Heart left ventricle (tissue), 16 donors: ENCODE measurements around the gene RTRAF. TPM values are rescaled to one million over a fixed set of nuclear protein-coding genes. Genes with fewer than 3 reads are reported as not detected.
A peak's percentile ranks its signal among the peaks of the same experiment; 100 is the strongest.

Experiments used
- ATAC-seq, 4 donors: fragments of 200-7000 bp; cut with Tn5 transposase; one replicate each; pipeline ENCODE4 v1.9.1; 2020 to 2022; ENCODE audit warnings: moderate library complexity in 4 of 4, mild to moderate bottlenecking in 3 of 4, moderate number of reproducible peaks in 1 of 4
- DNase-seq, 5 donors: peaks; one replicate each; pipeline ENCODE4 v3.0.0-alpha.2; 2020
- H3K27ac ChIP-seq, 12 donors: fragments of 200-600 bp; sonication (generic) in 4 of 12; one replicate each; pipeline versions ENCODE4 v1.5.0 to v1.8.0; 2016 to 2022; ENCODE audit warnings: mild to moderate bottlenecking in 2 of 12
- H3K27me3 ChIP-seq, 9 donors: fragments of 200-600 bp; sonication (generic) in 2 of 9; one replicate each; pipeline versions ENCODE4 v1.5.1 to v1.8.0; 2016 to 2022; ENCODE audit warnings: mild to moderate bottlenecking in 3 of 9
- H3K36me3 ChIP-seq, 9 donors: fragments of 200-600 bp; sonication (generic) in 2 of 9; one replicate each; pipeline versions ENCODE4 v1.5.0 to v1.8.0; 2018 to 2022; ENCODE audit warnings: mild to moderate bottlenecking in 2 of 9
- H3K4me1 ChIP-seq, 12 donors: fragments of 200-600 bp; sonication (generic) in 4 of 12; one replicate each; pipeline versions ENCODE4 v1.5.0 to v1.8.0; 2016 to 2022; ENCODE audit warnings: mild to moderate bottlenecking in 3 of 12
- H3K4me3 ChIP-seq, 12 donors: fragments of 200-600 bp; sonication (generic) in 4 of 12; one replicate each; pipeline versions ENCODE4 v1.5.0 to v1.8.0; 2017 to 2022; ENCODE audit warnings: mild to moderate bottlenecking in 9 of 12, moderate library complexity in 4 of 12
- H3K9me3 ChIP-seq, 12 donors: fragments of 200-600 bp; sonication (generic) in 4 of 12; one replicate each; pipeline versions ENCODE4 v1.5.0 to v1.8.0; 2016 to 2022; ENCODE audit warnings: mild to moderate bottlenecking in 1 of 12
- POLR2A ChIP-seq, 2 donors: fragments of 450-650 bp; IDR thresholded peaks; one replicate each; pipeline ENCODE4 v1.6.1; 2017; ENCODE audit warnings: antibody characterized with exemption in 2 of 2, mild to moderate bottlenecking in 2 of 2, moderate library complexity in 2 of 2
- WGBS, 4 donors: extraction: QIAGEN DNeasy Blood & Tissue Kit in 2 of 4; methylation state at CpG; one replicate each; pipeline versions ENCODE4 v1.1.5 to v1.1.7; 2013 to 2018; 5-methylcytosine and 5-hydroxymethylcytosine counted together
- intact Hi-C, 10 donors: fragments of 100-400 bp; cut with DNase I; formaldehyde crosslinking; loops; one replicate each; pipeline versions ENCODE4 v1.11.1 to v1.14.2; 2022
- polyA plus RNA-seq, 2 donors: library from polyadenylated mRNA; stranded (reverse); fragments of 200-250 nt; gene quantifications; one replicate each; pipeline ENCODE4 v1.2.3, GENCODE V29; 2013
- total RNA-seq, 9 donors: library from RNA; depleted of rRNA in 2 of 9; stranded (reverse); fragments of >200 nt in 2 of 9; fragmentation: NEBNext Ultra II Directional in 3 of 9; extraction: Animal tissue kit (Norgen Biotek cat#: 25700) in 3 of 9; gene quantifications; one replicate each; pipeline versions ENCODE4 v1.1.0 to v1.2.4, GENCODE V29; 2016 to 2023
- TF ChIP-seq, protein P1 (sequence below), 12 donors: fragments of 200-600 bp; sonication (generic) in 4 of 12; IDR thresholded peaks; one replicate each; pipeline versions ENCODE4 v1.5.0 to v1.8.0; 2018 to 2022; ENCODE audit warnings: antibody characterized with exemption in 12 of 12, mild to moderate bottlenecking in 5 of 12
- donor health status: ischemic (EF 13 %, LVEDD 7.1; RV severe dilation, severe dysfunction).
- donor health status: healthy with polysubstance abuse.
- donor health status: DM: no; HTN: yes; CAD: no.
- donor health status: DM: no; HTN: no; CAD: no.
- donor health status: ischemic (EF 25% LVEDD 6.9; RV normal size, moderate dysfunction).
- donor health status: ischemic (EF 25% LVEDD 5.7; RV mildly dilated, moderate dysfunction).
- donor health status: healthy.
- donor health status: DM: yes; HTN: yes; CAD: no.
- donor health status: ischemic (EF 35%, LVEDD 5.7; RV mildly dilated, moderate dysfunction).
- donor health status: nonischemic (EF 11% LVEDD 7.7; RV severe dilation, severe dysfunction).
- donor health status: DM: yes; HTN: yes; CAD: no.
- donor health status: PGD.
- donor health status: ischemic (EF 29% LVEDD 5.4; RV normal size, mild dysfunction).
- donor health status: nonischemic (EF 23%, LVEDD 6.1; RV moderate dilation, normal function).

RTRAF gene
- total and polyA plus RNA-seq, 11 donors, result 72.9 to 272 (median 193) TPM

DNA sequence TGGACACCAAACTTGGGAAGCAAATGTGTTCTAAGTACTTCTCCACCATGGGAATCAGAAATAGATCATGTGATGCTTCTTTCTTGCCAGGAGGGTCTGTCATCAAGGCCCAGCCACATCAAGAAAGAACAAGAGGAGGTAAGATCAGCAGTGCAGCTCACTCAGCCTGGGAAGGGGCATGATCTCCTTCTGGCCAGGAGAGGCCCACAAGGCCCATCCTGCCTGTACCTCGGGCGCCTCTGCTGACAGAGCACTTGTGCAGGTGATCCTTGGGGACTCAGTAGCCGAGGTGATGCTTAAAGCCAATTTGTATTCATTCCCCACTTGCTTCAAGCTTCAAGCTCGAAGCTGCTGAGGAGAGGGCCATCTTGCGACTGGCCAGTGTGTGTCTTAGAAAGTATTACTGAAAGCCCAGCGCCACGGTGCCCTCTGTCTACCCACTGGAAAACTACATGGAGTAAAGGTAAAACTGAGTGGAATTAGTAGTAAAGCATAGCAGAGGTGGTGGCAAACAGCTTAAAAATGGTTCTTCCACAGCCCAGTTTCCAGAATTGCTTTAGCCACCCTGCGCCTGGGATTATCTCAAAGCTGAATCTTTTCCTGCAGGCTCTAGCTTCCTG, 26.2 kb downstream of the RTRAF start:
- H3K27me3 ChIP-seq, result no peaks in the 10 kb centered on the region
- TF ChIP-seq POLR2A (IDR thresholded peaks at IDR 0.05), result no peak
- TF ChIP-seq, protein P1, sequence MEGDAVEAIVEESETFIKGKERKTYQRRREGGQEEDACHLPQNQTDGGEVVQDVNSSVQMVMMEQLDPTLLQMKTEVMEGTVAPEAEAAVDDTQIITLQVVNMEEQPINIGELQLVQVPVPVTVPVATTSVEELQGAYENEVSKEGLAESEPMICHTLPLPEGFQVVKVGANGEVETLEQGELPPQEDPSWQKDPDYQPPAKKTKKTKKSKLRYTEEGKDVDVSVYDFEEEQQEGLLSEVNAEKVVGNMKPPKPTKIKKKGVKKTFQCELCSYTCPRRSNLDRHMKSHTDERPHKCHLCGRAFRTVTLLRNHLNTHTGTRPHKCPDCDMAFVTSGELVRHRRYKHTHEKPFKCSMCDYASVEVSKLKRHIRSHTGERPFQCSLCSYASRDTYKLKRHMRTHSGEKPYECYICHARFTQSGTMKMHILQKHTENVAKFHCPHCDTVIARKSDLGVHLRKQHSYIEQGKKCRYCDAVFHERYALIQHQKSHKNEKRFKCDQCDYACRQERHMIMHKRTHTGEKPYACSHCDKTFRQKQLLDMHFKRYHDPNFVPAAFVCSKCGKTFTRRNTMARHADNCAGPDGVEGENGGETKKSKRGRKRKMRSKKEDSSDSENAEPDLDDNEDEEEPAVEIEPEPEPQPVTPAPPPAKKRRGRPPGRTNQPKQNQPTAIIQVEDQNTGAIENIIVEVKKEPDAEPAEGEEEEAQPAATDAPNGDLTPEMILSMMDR (IDR thresholded peaks at IDR 0.05), result peak; percentile 25 to 64 (median 49)
- DNase-seq, result peak in 2 of 5 donors; percentile 30 to 51
- no peaks in the 10 kb centered on the region for H3K9me3 ChIP-seq
- peaks cover 0 to 69% (median 44%) of the 10 kb centered on the region in 9 donors for H3K36me3 ChIP-seq
- 54 to 66% (median 63%) methylated on average over 8 of the region's 8 CpGs for WGBS, 4 donors
- peaks cover 22 to 98% (median 76%) of the 10 kb centered on the region in 12 donors for H3K4me1 ChIP-seq
- no peak overlapping the region for H3K4me3 ChIP-seq
- peak; percentile 20 to 52 (median 40) for ATAC-seq
- intact Hi-C loops, result loop anchor here in 2 of 10 donors (2.0 to 5.0 kb wide), 2 partner anchors 52 to 53 kb away; partner anchors contain the start of gene NID2 (in 2 of the 2)
- H3K27ac ChIP-seq, result peak overlapping the region; percentile 43 to 86 (median 76)

DNA sequence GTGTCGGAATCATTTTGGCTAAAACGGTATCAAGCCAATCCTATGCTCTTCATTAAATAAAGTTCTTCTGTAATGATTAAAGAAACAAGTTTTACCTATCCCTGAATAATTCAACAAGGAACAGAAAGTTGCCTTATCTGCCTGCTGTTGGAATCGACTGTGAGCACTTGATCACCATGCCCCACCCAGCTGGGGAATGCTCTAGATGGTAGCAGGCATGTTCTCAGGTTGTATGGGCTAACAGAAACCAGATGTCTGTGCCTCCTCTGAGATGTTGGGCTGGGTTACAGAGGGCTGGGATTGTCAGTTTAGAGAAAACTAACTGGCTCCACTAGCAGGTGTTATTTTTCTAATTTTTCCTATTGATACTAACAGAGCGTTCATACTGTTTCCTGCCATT, 28.9 kb downstream of the RTRAF start:
- intact Hi-C loops, result loop anchor here in 1 of 10 donors (5.0 kb wide), 1 partner anchor 49 kb away; the partner anchor contains the start of gene NID2
- no peak for ATAC-seq
- WGBS, 4 donors, result 69 to 75% (median 71%) methylated on average over 4 of the region's 4 CpGs
- Histone ChIP-seq H3K9me3 (no peaks in the 10 kb centered on the region), H3K4me3 (no peak overlapping the region), H3K27ac (peak overlapping the region in 2 of 12 donors; percentile 23 to 77), H3K4me1 (peaks cover 27 to 98% (median 76%) of the 10 kb centered on the region in 12 donors), H3K36me3 (peaks cover 0 to 54% (median 24%) of the 10 kb centered on the region in 9 donors), H3K27me3 (no peaks in the 10 kb centered on the region)
- no peak for DNase-seq
- TF ChIP-seq, protein P1 (IDR thresholded peaks at IDR 0.05), result no peak
- TF ChIP-seq POLR2A (IDR thresholded peaks at IDR 0.05), result no peak

DNA sequence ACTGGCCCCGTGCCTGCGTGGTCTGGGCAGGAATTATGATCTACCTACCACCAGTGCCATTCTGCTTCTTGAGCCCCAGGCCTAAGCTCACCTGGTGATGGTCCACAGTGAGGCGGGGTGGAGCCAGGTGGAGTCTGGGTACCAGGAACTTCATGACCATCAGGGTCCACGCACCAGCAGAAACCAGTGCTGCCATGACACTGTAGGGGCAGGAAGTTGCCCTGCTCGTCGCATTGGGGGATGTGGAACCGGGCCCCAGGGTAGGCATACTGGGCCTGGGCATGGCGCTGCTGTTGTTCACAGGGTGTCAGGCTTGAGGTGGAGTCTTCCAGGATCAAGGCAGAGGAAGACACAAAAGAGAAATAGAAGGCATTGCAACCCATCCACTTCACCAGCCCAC, 29.6 kb downstream of the RTRAF start:
- ATAC-seq (no peak), DNase-seq (no peak)
- intact Hi-C loops, result loop anchor here in 1 of 10 donors (5.0 kb wide), 1 partner anchor 48 kb away; the partner anchor contains the start of gene NID2
- H3K27ac ChIP-seq, result peak overlapping the region in 3 of 12 donors; percentile 23 to 77 (median 64)
- H3K4me3 ChIP-seq, result no peak overlapping the region
- H3K4me1 ChIP-seq, result peaks cover 21 to 98% (median 76%) of the 10 kb centered on the region in 12 donors
- peaks cover 0 to 49% (median 24%) of the 10 kb centered on the region in 9 donors for H3K36me3 ChIP-seq
- 92 to 97% (median 97%) methylated on average over 3 to 8 of the region's 8 CpGs for WGBS, 4 donors
- no peaks in the 10 kb centered on the region for H3K9me3 ChIP-seq
- no peaks in the 10 kb centered on the region for H3K27me3 ChIP-seq
- no peak for TF ChIP-seq POLR2A (IDR thresholded peaks at IDR 0.05)
- TF ChIP-seq, protein P1 (IDR thresholded peaks at IDR 0.05), result no peak

DNA sequence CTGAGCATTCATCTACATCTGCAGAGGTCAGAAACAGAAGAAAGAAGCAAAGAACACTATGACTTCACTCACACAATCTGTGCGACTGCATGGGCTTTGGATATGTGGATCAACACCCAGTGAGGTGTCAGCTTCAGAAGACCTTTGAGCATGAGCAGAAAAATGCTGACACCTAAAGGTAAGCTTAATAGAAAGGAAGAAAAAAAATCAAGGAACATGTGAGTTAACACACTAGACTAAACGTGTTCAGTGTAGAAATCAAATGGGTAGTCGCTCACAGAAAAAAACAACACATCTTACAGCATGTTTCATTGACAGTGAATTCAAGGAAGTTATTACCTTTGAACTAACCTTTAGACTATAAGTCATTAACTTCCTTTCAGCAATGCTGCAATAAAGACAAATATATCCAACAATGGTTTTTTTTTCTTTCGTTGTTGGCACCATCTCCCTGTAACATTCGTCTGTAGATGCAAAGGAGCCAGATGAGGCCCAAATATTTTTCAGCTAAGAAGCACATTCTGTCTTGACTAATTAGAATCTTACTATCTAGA, 30.9 kb downstream of the RTRAF start:
- TF ChIP-seq POLR2A (IDR thresholded peaks at IDR 0.05), result no peak
- TF ChIP-seq, protein P1 (IDR thresholded peaks at IDR 0.05), result no peak
- Histone ChIP-seq H3K4me1 (peaks cover 15 to 98% (median 77%) of the 10 kb centered on the region in 12 donors), H3K4me3 (no peak overlapping the region), H3K27me3 (no peaks in the 10 kb centered on the region), H3K9me3 (no peaks in the 10 kb centered on the region), H3K36me3 (peaks cover 0 to 43% (median 23%) of the 10 kb centered on the region in 9 donors), H3K27ac (peak overlapping the region in 9 of 12 donors; percentile 3 to 68 (median 41))
- no peak for ATAC-seq
- 52 to 61% (median 56%) methylated on average over 5 of the region's 5 CpGs for WGBS, 4 donors
- intact Hi-C loops, result loop anchor here in 2 of 10 donors (5.0 kb wide), 1 partner anchor 47 kb away; the partner anchor contains the start of gene NID2 (in 2 of the 2)
- DNase-seq, result no peak
